ENCODE measurements around the gene TTLL6. TPM values are rescaled to one million over a fixed set of nuclear protein-coding genes. Genes with fewer than 3 reads are reported as not detected.

TTLL6 gene
- total and polyA plus RNA-seq, 2 experiments from 2014 or later, result 0.30 TPM; not detected in 1

- Histone ChIP-seq H3K9me2 (replicated peaks; ENCODE audit: insufficient read depth) (no peaks in the 10 kb centered on the region), H3K9me3 (ENCODE audit: low read depth) (no peaks in the 10 kb centered on the region), H3K4me1 (ENCODE audit: insufficient read depth) (peaks cover 2% of the 10 kb centered on the region), H4K20me1 (ENCODE audit: insufficient read depth, poor library complexity, severe bottlenecking) (no peaks in the 10 kb centered on the region), H2AFZ (no peak overlapping the region), H3K79me2 (no peaks in the 10 kb centered on the region), H3K36me3 (replicated peaks; ENCODE audit: insufficient read depth, low read depth) (no peaks in the 10 kb centered on the region), H3K4me3 (no peak overlapping the region), H3K27ac (no peak overlapping the region), H3K27me3 (peaks cover 98% of the 10 kb centered on the region), H3K4me2 (peak overlapping the region; percentile 86)
- WGBS (ENCODE audit: low lambda C conversion rate, missing lambda C conversion rate), result 45% methylated on average over 9 of the region's 9 CpGs
- no peak for DNase-seq (ENCODE audit: low spot score)
- TF ChIP-seq EZH2phosphoT487 (IDR thresholded peaks at IDR 0.05; ENCODE audit: low read depth, severe bottlenecking, unreplicated experiment) (peak; percentile 23), CTCF (IDR thresholded peaks at IDR 0.05; ENCODE audit: poor library complexity) (no peak), EZH2 (IDR thresholded peaks at IDR 0.05; ENCODE audit: borderline replicate concordance) (no peak)
These were observed 89.4 kb downstream of the TTLL6 start for GRCh38 chr17:48727415-48728175.

GRCh38 chr17:48726916-48727286 is 90.1 kb downstream of the TTLL6 start:
- Histone ChIP-seq H3K36me3 (replicated peaks; ENCODE audit: insufficient read depth, low read depth) (no peaks in the 10 kb centered on the region), H2AFZ (no peak overlapping the region)
- TF ChIP-seq CTCF (IDR thresholded peaks at IDR 0.05; ENCODE audit: poor library complexity) (no peak), EZH2 (IDR thresholded peaks at IDR 0.05; ENCODE audit: borderline replicate concordance) (no peak), EZH2phosphoT487 (IDR thresholded peaks at IDR 0.05; ENCODE audit: low read depth, severe bottlenecking, unreplicated experiment) (no peak)

GRCh38 chr17:48726114-48726915 is 90.7 kb downstream of the TTLL6 start:
- WGBS (ENCODE audit: low lambda C conversion rate, missing lambda C conversion rate), result 35% methylated on average over 20 of the region's 20 CpGs
- Histone ChIP-seq H3K36me3 (replicated peaks; ENCODE audit: insufficient read depth, low read depth) (no peaks in the 10 kb centered on the region), H3K4me1 (ENCODE audit: insufficient read depth) (peaks cover 2% of the 10 kb centered on the region), H3K4me3 (no peak overlapping the region), H2AFZ (no peak overlapping the region), H3K27me3 (peaks cover 98% of the 10 kb centered on the region), H3K79me2 (no peaks in the 10 kb centered on the region), H3K4me2 (no peak overlapping the region), H3K9me2 (replicated peaks; ENCODE audit: insufficient read depth) (no peaks in the 10 kb centered on the region), H3K27ac (no peak overlapping the region), H3K9me3 (ENCODE audit: low read depth) (no peaks in the 10 kb centered on the region), H4K20me1 (ENCODE audit: insufficient read depth, poor library complexity, severe bottlenecking) (no peaks in the 10 kb centered on the region)
- no peak for DNase-seq (ENCODE audit: low spot score)
- TF ChIP-seq CTCF (IDR thresholded peaks at IDR 0.05; ENCODE audit: poor library complexity) (no peak), EZH2phosphoT487 (IDR thresholded peaks at IDR 0.05; ENCODE audit: low read depth, severe bottlenecking, unreplicated experiment) (peak; percentile 50), EZH2 (IDR thresholded peaks at IDR 0.05; ENCODE audit: borderline replicate concordance) (no peak)

More at GRCh38 chr17:48726916-48727286, 90.1 kb downstream of the TTLL6 start:
- H4K20me1 ChIP-seq (ENCODE audit: insufficient read depth, poor library complexity, severe bottlenecking), result no peaks in the 10 kb centered on the region
- no peaks in the 10 kb centered on the region for H3K9me2 ChIP-seq (replicated peaks; ENCODE audit: insufficient read depth)
- no peaks in the 10 kb centered on the region for H3K9me3 ChIP-seq (ENCODE audit: low read depth)
- peaks cover 2% of the 10 kb centered on the region for H3K4me1 ChIP-seq (ENCODE audit: insufficient read depth)
- peaks cover 98% of the 10 kb centered on the region for H3K27me3 ChIP-seq
- no peak overlapping the region for H3K27ac ChIP-seq
- WGBS (ENCODE audit: low lambda C conversion rate, missing lambda C conversion rate), result 28% methylated on average over 20 of the region's 20 CpGs
- H3K4me2 ChIP-seq, result no peak overlapping the region
- no peak overlapping the region for H3K4me3 ChIP-seq
- no peaks in the 10 kb centered on the region for H3K79me2 ChIP-seq
- DNase-seq (ENCODE audit: low spot score), result no peak
